Stimulated activated CD8-positive, alpha-beta memory T cell treated with anti-CD3 and anti-CD28 coated beads, Interleukin-12 subunit alpha, Interleukin-12 subunit beta, amount 100 ng/mL, for 4 hours (primary cell): ENCODE results near the gene CRABP2.

Experiments
- DNase-seq: peaks from one replicate; pipeline ENCODE4 v3.0.0-alpha.2; 2020; ENCODE audit warnings: low read depth

The CRABP2 gene

DNA sequence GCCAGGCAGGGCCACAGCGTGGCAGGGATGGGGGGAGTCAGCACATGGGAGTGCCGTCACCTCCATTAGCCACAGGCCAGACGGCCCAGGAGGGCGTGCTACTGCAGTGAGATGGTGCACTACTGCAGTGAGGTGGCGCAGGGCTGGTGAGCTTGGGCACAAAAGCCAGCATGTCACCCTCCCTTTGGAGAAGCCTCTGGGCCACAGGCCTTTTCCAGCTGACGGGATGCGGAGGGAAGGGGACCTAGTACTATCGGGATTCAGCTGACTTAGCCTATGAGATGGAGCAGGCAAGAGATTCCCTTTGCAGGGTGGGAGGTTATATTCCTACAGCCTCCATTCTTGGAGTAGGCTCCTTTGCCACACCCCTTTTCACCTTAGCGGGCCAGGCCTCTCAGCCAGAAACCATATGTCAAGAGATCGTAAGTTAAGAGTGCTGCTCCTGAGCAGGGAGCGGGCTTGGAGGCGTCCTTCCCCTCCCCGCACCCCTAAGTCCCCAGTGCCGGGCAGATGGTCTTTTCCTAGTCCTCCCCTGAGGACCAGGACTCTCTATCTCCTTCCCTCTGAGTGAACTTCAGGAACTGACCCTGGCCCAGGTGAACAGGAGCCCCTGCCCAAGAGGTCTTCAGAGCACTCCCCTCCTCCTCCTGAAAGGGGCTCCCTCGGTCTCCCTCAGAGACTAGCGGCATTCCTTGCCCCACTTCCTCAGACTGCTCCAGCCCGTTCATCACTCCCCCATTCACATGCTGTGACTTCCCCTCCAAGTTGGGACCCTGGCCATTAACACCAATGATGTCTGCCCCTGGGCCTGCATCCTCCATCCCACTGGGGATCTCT lies 36.4 kb downstream of the CRABP2 start:
- no peak for DNase-seq

DNA sequence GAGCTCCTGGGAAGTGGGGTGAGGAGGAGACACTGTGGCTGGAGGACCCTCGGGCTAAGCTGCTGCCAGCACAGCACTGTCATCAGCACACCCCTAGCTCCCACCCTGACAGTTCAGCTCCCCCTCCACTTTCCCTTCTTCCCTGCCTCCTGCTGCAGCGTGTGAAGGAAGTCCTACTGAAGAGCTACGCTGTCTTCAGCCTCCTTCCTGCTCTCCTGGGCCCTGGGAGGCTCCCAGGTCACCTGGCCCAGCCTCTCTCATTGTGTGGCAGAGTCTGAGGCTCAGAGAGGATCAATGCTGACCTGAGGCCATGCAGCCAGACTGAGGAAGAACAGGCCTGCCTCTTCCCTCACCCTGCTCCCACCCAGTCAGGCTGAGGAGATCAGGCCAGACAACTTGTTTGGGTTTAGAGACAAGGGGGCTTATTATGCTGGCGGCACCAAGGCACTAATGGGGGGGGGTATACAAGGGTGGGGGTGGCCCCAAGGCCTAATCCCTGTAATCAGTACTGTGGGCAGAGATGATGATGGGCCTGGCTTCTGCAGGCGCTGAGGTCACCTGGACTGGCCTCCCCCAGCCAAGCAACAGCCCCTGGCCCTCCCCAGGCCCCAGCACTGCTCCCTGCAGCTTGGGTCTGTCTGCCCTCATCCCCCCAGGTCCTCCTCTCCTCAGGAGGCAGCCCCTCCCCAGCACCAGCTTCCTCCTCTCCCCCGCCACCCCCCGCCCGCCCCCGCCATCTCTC lies 37.2 kb downstream of the CRABP2 start:
- DNase-seq = no peak

DNA sequence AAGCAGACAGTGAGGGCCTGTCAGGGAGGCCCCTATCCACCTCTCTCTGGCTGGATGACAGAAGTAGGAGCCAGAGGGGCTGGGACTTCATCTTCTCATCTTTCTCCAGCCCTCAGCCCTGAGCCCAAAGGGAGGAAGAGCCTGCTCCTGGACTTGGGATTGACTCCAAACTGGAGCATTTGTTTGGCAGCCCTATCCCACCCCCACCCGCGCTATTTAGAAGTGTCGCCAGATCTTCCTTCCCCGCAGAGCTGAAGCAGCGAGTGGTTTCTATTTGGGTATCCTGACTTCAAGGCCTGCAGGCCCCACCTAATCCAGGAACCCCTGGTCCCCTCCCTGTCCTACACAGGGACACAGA lies 37.8 kb downstream of the CRABP2 start:
- no peak for DNase-seq

GRCh38 chr1:156666862-156667609 lies 38.3 kb downstream of the CRABP2 start:
- no peak for DNase-seq

DNA sequence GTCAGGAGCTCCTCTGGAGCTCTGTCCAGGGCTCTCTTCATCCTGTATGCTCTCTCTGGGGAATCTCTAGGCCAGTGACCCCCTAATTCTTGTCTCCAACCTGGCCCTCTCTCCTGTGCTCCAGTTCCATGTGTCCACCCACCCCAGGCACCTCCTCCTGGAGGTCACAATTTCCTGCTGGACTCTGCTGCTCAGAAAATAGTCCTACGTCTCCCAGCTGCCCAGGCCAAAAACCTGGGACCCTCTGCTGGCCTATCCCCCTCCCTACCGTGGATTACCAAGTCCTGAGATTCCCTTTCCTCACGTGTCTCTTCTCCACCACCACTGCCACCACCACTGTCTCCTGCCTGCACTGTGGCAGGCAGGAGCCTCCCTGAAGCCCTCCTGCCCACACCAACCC lies 39.8 kb downstream of the CRABP2 start:
- no peak for DNase-seq

DNA sequence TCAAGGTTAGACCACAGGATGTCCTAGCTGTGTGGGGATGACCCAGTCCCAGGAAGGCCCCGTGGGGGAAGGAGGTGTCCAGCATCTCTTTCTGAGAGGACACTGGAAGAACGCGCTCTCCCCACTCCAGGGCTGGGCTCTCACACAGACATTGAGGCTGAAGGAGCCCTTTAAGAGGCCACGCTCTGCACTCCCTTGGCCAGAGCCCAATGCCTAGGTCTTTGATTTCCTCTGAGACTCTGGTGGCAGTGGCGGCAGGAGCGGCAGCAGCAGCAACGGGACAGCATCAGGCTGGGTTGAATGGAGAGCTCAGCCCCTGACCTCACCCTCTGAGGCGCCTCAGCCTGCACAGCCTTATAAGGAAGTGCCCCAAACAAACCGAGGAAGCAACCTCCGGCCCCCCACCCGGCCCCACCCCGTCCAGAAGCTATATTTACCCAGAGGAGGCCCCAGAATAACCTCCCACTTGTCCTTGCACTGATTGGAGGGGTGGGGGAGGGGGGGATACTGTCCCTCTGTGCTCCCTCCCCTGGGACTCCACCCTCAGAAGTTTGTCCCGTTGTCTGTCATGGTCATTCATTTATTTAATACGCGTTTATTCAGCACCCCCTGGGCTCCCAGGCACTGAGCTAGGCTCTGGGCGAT lies 40.5 kb downstream of the CRABP2 start:
- no peak for DNase-seq

GRCh38 chr1:156664046-156664766 lies 41.2 kb downstream of the CRABP2 start:
- DNase-seq = no peak

DNA sequence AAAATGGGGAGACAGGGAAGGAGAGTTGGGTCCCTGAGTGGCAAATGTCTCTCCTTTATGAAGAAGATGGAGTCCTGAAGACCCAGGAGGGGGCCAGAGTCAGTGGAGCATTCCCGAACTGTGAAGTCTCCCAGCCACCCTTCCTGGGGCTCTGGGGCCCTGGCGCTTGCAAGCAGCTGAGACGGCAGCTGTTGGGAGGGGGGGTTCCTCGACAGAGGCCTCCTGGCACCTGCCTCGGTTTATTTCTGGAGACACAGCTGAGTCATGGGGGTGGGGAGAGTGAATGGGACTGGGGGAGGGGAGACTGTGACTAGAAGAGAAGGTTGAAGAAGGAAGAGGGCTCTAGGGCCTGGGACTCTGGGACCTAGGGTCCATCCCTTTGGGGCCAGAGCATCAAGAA lies 42.2 kb downstream of the CRABP2 start:
- no peak for DNase-seq

DNA sequence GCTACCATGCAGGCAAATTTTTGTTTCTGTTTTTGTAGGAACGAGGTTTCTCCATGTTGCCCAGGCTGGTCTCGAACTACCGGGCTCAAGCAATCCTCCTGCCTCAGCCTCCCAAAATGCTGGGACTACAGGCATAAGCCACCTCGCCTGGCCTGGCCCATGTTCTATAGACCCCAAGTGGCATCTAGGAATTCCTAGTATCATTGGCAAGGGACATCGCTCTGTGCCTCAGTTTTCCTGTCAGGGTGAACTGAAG lies 42.7 kb downstream of the CRABP2 start:
- DNase-seq = no peak

DNA sequence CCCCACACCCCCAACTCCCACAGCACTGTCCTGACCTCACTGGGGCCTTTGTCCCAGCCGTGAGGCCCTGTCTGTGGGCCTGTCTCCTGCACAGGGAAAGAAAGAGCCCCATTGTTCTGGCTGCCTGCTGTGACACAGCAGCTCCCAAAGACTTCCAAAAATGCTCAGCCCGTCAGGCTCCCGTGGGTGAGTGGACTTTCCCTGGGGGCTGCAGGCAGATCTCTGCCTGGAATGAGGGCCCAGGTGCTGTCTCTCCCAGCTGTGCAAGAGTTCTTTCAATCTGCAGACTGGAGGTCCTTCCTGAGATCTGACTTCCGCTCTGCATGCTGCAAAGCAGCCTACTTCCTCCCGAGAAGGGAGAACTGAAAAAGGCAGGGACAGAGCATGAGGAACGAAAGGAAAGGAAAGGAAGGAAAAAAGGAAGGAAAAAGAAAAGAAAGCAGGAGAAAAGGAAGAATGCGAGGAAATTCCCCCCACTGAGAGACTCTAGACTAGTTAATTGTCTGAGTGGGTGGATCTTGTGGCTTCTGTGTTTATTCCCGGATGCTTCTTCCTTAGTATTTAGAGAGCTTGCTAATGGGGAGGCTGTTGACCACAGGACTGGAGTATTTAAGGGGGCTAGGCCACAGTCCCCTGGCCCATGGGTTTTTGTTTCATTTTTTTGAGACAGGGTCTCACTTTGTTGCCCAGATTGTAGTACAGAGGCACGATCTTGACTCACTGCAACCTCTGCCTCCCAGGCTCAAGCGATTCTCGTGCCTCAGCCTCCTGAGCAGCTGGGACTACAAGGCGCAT lies 43.2 kb downstream of the CRABP2 start:
- DNase-seq = no peak

- no peak for DNase-seq
These were observed 44.7 kb downstream of the CRABP2 start for GRCh38 chr1:156660752-156661112.

DNA sequence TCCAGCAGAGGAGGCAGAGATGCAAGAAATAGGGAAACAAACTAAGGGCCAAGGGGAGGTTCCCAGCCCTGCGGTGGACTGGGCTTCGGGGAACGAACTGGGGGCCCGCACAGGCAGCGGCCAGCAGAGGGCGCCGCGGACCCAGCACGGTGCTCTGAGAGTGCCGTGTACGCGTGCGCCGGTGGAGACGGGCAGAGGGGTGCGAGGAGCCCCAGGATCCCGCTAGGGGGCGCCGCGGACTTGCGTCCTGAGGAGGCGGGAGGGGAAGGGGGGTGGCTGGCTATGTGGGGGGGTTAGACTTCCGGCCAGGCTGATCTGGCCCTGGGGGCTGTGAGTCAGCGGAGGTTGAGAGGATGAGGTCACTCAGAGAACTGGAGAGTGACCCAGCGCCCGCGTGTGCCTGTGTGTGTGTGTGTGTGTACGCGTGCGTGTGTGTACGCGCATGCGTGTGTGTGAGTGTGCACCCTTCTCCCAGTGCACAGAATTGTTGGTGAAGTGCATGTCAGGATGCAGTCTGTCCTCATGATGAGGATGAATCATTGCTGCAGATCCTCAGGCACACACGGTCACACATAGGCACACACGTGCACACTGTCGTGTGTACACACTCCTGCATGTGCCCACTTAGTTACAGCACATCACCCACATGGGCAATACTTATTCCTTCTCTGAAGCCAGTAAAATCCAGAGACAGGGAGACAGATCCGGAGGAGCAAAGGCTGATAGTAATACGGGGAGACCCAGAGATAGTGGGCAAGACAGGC lies 45.2 kb downstream of the CRABP2 start:
- DNase-seq = peak; percentile 76

- no peak for DNase-seq
These were observed 45.8 kb downstream of the CRABP2 start for GRCh38 chr1:156659661-156659987.

- no peak for DNase-seq
These were observed 46.3 kb downstream of the CRABP2 start for GRCh38 chr1:156658945-156659574.

DNA sequence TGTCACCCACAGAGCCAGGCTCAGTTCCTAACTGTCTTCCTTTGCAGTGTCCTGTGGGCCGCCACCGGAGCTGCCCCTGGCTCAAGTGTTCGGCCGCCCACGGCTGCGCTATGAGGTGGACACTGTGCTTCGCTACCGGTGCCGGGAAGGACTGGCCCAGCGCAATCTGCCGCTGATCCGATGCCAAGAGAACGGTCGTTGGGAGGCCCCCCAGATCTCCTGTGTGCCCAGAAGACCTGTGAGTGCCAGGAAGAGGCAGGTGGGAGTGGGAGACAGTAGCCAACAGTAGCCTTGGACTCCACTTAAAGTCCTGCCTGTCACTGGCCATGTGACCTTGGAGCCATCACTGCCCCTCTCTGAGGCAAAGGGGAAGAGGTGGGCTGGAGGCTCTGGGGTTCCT lies 46.9 kb downstream of the CRABP2 start:
- no peak for DNase-seq

- no peak for DNase-seq
These were observed 47.6 kb downstream of the CRABP2 start for GRCh38 chr1:156657741-156658319.

GRCh38 chr1:156656806-156657740 lies 48.3 kb downstream of the CRABP2 start:
- peak; percentile 60 for DNase-seq

GRCh38 chr1:156655904-156656516 lies 49.4 kb downstream of the CRABP2 start:
- no peak for DNase-seq
